ENCODE measurements around the gene LRRN4CL.

GRCh38 chr11:62677156-62677555 is 12.2 kb downstream of the LRRN4CL start:
- TF ChIP-seq POLR2A (IDR thresholded peaks at IDR 0.05; ENCODE audit: low read depth, low read length) (no peak), CTCF (conservative IDR thresholded peaks at IDR 0.05; ENCODE audit: low read depth, low read length) (no peak), RAD21 (IDR thresholded peaks at IDR 0.05; ENCODE audit: low read length) (no peak), RFX5 (IDR thresholded peaks at IDR 0.05; ENCODE audit: low read depth, low read length) (no peak), NFE2L2 (IDR thresholded peaks at IDR 0.05; ENCODE audit: low read depth, low read length) (no peak), USF2 (IDR thresholded peaks at IDR 0.05; ENCODE audit: low read depth, low read length) (no peak)
